NCI-H345 (cell line): ENCODE measurements around the gene CHMP6.

Experiments used
- DNase-seq: peaks from one replicate; lab custom pipeline; 2025; lab: John Stamatoyannopoulos, UW

CHMP6 gene

DNA sequence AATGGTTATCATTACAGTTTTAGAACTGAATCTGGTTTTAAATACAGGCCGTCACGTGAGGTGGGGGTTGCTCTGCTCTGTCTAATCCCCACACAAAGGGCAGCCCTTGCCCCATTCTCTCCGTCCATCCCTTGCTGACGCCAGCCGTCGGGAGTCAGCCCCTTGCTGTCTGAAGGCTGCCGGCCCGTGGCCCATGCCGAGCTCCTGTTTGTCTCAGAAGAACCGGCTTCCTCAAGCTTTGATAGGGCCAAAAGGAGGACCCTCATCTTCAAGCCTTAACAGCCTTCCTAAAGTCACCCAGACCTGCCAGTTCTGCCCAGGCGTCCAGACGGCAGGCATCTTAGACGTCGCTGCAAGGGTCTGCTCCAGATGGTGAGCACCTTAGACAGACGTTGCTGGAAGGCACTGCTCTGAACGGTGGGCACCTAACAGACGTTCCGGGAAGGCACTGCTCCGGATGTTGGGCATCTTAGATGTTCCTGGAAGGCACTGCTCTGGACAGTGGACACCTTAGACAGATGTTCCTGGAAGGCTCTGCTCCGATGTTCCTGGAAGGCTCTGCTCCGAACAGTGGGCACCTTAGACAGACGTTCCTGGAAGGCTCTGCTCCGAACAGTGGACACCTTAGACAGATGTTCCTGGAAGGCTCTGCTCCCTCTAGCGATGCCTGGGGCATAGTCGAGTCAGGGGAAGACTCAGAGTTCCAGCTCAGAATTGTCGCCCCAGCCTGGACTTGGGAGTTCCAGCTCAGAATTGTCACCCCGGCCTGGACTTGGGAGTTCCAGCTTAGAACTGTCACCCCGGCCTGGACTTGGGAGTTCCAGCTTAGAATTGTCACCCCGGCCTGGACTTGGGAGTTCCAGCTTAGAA is 35.1 kb upstream of the CHMP6 start:
- DNase-seq: no peak

DNA sequence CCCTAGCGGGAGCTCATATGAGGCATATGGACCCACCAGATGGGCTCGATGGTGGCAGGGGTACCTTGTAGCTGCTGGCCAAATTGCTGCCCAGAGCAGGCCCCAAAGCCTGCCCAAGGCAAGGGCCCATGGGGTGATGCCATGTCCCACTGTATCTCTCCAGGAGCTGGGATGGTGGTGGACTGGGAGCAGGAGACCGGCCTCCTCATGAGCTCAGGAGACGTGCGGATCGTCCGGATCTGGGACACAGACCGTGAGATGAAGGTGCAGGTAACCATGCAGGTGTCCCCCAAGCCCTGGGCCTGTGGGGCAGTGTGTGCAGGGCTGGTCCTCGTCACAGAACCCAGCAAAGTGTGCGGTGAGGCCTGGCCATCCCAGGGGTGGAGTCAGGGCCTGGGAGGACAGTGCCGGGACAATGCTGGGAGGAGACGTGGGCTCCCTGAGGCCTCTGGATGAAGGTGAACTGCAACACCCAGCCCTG is 34.1 kb upstream of the CHMP6 start:
- no peak for DNase-seq

DNA sequence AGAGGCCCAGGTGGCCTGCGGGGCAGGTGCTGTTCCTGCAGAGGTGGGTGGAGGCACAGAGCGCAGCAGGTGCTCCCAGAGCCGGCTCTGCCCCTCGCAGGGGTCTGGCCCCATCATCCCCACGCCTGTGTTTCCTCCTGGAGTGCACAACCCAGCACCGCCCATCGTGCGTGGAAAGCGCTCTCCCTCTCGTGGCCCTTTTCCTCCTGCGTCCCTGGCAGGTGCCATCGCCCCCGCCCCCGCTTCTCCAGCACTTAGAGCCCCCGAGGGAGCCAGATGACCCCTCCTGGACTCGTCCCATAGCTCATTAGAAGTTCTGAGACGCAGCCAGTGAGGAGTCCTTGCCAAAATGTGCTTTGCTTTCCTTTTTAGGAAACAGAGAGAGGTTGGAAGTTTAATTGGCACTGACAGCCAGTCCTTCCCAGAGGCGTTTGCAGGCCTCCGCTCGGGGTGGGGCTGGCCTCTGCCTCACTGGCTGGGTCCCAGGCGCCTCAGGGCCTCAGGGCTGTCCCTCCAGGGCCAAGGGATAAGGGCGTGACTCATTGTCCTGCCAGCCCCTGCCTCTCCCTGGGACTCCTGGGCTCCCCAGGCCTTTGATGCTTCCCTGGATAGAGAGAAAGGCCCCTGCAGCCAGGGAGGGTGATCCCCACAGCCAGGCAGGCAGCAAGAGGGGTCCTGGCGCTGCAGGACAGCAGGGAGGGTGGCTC is 32.2 kb upstream of the CHMP6 start:
- no peak for DNase-seq

DNA sequence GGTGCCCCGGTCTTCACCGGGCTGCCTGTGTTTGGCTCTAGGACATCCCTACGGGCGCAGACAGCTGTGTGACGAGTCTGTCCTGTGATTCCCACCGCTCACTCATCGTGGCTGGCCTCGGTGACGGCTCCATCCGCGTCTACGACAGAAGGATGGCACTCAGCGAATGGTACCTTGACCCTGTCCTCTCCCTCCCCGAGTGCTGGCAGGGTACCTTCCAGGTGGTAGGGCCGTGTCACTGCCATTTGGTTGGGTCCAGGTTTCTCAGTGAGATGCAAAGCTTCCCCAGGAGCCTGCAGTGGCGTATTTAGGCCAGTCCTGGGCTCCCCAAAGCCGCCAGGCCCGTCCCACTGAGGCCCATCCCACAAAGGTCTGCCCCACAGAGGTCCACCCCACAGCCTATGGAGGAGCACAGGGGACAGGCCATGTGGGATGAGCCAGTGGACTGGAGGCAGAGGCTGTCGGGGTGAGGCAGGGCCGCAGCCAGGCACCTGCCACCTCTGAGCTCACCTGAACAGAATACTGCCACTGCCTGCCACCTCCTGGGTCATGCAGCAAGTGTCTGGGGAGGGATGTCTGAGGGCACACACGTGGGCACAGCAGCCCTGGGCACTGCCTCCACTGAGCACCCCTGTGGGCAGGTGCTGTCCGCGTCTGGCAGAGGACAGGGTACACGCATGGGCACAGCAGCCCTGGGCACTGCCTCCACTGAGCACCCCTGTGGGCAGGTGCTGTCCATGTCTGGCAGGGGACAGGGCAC is 31.4 kb upstream of the CHMP6 start:
- no peak for DNase-seq

DNA sequence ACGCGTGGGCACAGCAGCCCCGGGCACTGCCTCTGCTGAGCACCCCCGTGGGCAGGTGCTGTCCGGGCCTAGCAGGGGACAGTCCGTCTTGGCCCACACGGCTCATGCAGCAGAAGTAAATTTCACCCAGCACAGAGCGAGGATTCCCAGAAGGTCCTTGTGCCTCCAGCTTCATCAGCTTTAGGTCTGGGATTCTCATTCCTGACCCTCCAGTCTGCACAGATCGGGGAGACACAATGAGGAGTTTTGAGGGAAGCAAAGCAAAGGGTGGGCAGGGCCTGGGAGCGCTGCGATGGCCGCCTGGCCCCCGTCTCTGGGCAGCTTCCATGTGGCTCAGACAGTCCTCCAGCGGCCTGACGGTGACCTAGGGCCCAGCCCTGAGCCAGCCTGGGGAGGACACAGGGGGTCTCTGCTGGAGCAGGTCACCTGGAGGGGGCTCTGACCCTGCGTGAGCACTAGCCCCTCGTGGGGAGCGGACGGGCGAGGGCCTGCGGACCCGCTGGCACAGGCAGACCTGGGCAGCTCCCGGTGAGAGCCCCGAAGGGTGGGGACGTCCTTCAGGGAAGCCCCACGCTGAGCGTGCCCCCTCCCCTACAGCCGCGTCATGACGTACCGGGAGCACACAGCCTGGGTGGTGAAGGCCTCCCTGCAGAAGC is 30.7 kb upstream of the CHMP6 start:
- no peak for DNase-seq

DNA sequence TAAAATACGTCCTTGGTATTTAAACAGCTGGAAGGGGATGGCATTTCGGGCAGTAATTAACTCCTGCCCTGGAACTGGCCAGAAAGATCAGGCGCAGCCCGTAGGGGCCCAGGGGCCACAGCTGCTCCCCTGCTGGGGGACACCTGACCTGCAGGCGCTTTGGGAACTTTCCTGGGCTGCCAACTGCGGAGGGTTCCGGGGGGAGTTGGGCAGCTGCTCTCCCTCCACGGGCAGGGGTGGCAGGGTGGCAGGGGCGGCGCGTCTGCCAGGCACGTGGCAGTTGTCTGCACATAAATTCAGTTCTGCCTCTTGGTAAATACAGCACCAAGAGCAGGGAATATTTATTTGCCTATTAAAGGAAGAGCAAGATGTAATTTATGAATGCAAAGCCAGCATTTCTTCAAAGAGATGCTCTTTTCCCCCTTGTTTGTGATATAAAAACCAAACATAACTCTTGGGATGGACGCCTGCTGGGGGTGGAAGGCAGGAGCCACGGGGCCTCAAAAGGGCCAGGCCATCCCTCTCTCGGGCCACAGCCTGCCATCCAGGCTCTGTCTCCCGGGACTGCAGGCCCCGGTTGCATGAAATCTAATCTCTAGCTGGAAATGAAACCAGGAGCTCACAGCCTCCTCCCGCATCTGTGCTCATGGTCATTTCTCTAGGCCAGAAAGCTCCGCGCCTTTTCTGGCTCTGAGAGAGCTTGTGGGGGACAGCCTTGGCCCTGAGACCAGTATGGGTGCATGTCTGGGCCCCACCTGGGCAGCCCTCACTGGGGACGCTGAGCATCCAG is 29.9 kb upstream of the CHMP6 start:
- DNase-seq: no peak

DNA sequence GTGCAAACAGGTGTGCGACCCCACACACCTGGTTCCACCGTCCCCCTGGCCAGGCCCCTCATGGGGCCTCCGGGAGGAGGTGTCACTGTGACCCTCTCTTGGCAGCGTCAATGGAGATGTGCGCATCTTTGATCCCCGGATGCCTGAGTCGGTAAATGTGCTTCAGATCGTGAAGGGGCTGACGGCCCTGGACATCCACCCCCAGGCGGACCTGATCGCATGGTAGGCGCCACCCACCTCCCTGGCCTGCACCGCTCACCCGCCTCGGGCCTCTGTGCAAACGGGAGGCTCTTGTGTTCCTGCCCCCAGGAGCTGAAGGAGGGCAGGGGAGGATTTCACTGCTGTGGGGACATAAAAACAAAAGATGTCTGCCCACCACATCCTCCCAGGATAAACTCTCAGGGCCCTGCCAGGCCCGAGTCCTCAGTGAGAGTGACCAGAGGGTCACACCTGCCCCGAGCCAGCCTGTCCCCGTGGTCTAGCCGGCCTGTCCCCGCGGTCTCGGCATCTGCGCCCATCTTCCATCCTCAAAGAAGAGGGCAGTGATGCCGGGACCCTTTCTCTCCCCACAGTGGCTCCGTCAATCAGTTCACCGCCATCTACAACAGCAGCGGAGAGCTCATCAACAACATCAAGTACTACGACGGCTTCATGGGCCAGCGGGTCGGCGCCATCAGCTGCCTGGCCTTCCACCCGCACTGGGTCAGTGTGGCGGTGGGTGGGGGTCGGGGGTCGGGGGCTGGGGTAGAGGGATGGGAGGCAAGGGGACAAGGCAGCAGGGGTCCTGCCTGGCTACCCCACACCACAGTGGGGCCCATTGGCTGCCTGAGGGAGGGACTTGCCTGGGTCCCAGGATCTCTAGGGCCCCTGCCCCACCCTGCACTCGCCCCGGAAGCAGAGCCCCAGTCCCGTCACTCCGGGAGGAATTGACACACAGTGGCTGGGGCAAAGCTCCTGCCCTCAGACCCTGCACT is 29.0 kb upstream of the CHMP6 start:
- DNase-seq: no peak

DNA sequence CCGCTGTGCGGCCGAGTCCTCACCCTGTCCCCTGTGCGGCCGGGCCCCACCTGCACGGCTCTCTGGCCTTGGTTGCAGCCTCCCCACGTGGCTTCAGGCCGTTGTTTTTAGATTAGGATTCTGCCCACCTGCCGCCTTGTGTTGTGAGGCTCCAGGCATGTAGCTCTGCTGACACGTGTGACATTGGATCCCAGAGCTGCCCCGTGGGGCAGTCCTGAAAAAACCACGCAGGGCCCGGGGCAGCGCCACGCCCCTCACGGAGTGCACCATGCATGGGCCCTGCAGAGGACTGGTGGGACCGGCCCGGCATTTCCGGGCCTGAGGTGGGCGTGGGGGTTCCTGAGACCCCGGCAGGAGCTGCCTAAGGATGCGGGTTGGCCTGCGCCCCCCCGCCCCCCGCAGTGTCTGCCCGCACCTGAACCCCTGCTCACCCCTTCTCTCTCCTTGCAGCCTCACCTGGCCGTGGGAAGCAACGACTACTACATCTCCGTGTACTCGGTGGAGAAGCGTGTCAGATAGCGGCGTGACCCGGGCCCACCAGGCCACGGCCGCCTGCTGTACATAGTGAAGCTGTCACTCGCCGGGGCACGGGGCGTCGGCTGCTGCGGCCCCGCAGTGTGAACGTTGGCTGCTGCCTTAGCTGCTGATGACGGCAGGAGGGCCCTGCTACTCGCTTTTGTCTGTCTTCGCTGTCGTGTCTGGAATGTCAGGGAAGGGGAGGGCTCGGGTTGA is 27.7 kb upstream of the CHMP6 start:
- no peak for DNase-seq

DNA sequence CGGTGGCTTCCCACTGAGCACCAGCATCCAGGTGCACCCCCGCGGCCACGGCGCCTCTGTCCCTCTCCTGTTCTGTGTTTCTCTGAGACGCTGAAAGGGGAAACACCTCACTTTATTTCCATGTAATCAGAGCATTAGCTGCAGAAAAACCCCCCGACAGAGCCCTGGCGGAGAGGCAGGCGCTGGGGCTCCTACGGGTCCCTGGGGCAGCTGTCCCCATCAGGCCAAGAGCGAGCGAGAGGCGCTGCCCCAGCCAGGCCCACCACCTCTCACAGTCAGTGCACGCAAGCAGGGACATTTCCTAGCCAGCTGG is 27.1 kb upstream of the CHMP6 start:
- DNase-seq: no peak

DNA sequence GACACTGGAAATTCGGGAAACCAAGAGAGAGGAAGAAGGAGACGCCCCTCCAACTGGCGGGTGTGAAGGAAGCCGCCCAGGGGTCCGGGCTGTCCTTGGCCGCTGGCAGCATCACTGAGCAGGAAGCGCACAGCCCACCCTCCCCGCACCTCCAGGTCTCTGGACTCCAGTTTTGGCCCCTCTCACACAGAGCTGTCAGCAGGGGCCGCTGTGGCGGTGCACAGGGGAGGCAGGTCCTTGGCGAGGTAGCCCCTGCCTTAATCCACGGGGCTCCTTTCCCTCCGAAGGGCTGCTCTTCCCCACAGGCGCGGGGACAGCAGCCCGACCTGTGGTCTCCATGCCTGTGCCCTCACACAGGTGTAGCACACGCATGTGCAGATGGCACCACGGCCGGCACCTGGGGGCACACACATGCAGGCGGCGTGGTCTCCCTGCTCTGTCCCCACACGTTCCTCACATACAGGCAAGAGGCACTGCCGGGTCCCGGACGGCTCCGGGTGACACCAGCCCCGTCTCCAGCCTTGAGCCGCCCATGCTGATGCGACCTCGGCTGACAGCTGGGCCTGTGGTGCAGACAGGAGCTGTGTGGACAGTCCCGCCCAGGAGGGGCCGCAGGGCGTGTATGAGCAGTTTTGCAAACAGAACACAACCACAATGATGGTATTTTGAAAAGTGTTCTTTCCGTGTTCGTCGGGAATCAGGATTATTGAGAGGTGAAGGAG is 26.6 kb upstream of the CHMP6 start:
- no peak for DNase-seq

DNA sequence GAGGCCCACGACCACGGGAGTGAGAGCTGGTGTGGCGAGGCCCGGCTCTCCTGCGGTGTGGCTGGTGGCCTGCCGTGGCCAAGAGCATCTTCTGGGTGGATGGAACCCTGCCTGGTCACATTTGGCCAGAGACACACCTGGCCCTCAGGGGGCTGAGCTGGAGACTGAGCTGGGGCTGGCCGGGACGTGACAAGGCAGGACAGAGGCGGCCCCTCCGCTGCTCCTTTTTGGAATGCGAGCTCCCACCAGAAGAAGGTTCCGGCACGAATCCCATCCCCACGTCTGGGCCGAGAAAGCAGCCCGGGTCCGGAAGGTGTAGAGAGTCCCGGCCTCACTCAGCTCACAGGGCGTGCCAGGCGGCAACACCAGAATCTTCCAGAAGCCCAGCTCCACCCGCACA is 26.0 kb upstream of the CHMP6 start:
- DNase-seq: no peak

DNA sequence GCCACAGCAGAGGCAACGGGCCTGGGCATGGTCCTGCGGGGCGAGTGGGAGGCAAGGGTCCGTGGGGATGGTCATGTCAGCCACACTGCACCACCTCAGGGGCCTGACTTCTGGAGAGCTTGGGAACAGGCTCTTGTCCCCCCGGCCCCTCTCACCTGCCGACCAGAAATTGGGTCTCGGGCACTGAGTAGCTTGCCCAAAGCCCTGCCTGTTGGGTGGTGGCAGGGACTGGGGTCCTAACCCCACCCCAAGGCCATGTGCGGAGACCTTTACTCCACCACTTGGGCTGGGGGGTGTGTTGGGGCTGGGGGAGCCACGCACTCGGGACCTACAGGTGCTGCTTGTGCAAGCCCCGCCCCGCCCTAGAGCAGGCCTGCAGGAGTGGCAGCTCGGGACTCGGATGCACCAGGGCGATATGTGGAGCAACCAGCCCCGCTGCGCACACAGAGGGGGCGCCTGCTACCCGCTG is 24.2 kb upstream of the CHMP6 start:
- no peak for DNase-seq

DNA sequence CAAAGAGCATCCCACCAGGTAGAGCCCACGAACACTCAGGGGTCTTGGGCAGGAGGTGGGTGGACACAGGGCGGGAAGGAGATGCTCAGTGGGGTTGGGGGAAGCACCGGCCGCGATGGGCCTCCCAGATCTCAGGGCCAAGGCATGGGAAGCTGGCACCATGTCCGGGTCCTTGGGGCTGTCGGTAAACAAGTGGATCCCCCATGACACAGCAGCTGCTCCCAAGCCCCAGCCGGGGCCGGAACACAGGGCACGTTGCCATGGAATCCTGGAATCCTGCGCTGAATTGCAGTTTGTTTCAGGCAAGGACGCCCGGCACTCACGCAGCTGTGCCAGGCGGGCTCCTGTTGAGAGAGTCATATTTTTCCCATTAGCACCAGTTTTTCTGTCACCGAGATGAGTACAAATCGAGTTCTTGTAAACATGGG is 23.0 kb upstream of the CHMP6 start:
- DNase-seq: peak; percentile 64

DNA sequence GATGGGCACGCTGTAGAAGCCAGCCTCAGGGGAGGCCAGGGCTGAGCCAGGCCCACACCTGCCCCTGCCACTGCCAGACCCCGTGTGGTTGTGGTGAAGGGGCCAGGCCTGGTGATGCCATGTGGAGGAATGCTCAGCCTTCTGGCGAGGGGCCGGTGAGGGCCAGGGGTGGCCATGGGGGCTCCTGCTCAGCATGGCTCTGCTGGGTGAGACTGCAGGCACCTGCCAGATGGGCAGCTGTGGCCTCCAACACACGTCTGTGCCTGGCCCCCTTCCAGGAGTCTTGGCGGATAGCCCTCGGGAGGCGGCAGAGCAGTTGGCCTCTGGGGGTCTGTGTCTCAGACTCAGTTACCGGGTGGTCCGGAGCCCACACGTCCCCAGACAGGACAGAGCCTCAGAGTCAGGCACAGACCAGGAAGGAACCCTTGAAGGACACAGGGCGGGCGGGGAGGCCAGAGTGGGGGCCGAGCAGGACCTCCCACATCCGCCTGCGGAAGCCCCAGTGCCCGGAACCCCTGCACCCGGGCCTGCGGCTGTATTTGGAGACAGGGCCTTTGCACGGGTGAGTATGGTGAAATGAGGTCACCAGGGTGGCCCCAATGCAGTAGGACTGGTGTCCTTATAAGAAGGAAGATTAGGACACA is 22.5 kb upstream of the CHMP6 start:
- DNase-seq: no peak

DNA sequence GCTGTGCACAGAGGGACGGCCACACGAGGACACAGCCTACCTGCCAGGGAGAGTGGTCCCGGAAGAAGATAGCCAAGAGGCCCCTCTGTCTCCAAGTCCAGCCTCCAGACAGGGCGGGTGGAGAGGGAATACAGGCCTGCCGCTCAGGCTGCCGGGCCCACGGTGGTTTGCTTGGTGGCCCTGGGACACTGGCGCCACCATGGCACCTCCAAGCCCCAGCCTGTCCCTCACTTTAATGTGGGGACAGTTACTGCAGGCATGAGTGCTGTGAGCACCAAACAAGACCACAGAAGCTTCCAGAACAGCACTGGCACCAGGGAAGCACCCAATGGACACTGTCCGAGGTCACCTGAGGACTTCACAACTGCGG is 22.0 kb upstream of the CHMP6 start:
- DNase-seq: no peak

DNA sequence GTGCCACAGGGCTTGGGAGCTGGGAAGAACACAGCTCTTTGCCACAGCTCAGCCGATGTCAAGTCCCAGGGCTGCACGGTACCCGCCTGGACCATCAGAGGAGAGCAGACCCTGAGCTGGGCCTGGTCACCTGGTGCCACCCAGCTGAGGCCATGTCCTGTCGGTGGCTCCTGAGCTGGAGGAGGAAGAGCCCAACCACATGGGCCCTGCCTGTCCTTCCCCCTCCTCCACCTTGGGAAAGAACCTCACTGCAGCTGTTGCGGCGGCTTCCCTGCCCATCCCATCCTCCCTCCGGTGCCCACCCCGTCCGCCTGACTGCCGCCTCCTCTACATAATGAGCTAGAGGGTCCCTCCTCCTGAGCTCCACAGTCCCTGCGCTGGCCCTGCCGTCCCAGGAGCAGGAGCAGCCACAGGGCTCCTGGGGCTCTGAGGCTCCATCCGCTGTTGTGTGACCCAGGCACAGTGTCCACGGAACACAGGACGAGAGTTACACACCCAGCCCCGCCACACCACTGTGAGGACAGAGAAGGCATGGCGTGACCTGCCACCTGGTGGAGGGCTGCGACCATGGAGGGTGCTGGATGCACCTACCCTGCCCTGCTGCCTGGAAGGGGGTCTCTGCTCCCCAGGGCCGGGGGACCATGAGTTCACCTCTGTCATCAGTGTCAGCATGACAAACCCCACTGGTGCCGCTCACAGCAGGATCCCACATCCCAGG is 21.4 kb upstream of the CHMP6 start:
- DNase-seq: no peak
